Measurements from ENCODE around the gene MFAP4. TPM values are rescaled to one million over a fixed set of nuclear protein-coding genes. Genes with fewer than 3 reads are reported as not detected.

Gene MFAP4
- total and polyA plus RNA-seq, 2 donors (not counting 1 experiment from before 2014, with no cell fraction given), result not detected

DNA sequence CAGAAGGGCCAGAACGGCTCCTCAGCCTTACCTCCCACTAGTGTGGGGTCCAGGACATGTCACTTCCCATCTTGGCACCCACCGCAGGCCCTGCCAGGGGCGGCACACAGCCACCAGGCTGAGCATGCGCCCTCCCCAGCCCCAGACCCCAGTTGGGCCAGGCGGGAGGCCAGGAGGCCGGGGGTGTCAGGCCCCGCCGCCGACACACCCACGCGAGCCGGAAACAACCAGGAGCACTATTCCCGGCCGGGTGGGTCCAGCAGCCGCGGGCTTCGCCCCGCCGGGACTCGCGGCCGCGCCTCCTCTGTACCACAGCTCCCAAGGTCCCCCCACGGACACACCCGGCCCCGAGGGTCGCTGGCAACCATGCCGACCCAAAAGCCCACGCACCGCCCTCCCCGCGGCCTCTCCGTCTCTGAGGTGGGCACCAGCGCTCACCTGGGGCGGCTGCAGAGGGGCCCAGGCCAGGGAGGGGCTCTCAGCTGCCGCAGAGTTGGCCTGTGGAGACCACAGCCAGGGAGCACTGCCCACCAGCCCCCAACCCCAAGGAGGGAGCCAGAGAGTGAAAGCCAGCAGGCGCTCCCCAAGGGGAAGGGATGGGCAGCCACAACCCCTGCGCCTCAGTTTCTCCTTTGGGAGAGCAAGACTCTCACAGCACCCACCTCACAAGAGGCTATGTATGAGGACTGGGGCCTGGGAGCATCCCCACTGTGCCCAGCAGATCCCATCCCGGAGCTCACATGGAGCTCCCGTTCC is 42.5 kb downstream of the MFAP4 start:
- CTCF ChIA-PET, result no interaction called here
- no peak overlapping the region for H2AFZ ChIP-seq (ENCODE audit: insufficient read depth, low read depth, low read length, poor library complexity, severe bottlenecking)
- Mint-ChIP-seq H3K4me1 (peaks cover 8% of the 10 kb centered on the region), H3K27me3 (peaks cover 14% of the 10 kb centered on the region), H3K4me3 (no peak overlapping the region), H3K9me3 (ENCODE audit: insufficient read depth) (no peaks in the 10 kb centered on the region), H3K27ac (no peak overlapping the region)
- WGBS (ENCODE audit: insufficient coverage), result 94% methylated on average over 37 of the region's 40 CpGs
- DNase-seq, result peak; percentile 15
- no peak for ATAC-seq (ENCODE audit: low read depth)
- H3K36me3 ChIP-seq (replicated peaks in 1 of 2; ENCODE audit: control extremely low read depth in 1 of 2, control insufficient read depth in 1 of 2, extremely low read depth in 1 of 2, insufficient read depth in 2 of 2, low read length in 1 of 2), result no peaks in the 10 kb centered on the region
- no peaks in the 10 kb centered on the region for H3K79me2 ChIP-seq (ENCODE audit: control insufficient read depth, insufficient read depth, low read length)
- peaks cover 0 to 11% of the 10 kb centered on the region in 2 donors for H3K4me1 ChIP-seq (ENCODE audit: control insufficient read depth in 2 of 2, insufficient read depth in 2 of 2, low read length in 2 of 2)
- intact Hi-C loops (cut with micrococcal nuclease), result no loop called here
- H3K4me2 ChIP-seq (replicated peaks; ENCODE audit: low read depth, low read length, poor library complexity, severe bottlenecking), result no peak overlapping the region
- H3K27ac ChIP-seq (ENCODE audit: low read length in 2 of 2), result no peak overlapping the region
- no peak overlapping the region for H3K9ac ChIP-seq (ENCODE audit: low read length)
- TF ChIP-seq, protein P1, sequence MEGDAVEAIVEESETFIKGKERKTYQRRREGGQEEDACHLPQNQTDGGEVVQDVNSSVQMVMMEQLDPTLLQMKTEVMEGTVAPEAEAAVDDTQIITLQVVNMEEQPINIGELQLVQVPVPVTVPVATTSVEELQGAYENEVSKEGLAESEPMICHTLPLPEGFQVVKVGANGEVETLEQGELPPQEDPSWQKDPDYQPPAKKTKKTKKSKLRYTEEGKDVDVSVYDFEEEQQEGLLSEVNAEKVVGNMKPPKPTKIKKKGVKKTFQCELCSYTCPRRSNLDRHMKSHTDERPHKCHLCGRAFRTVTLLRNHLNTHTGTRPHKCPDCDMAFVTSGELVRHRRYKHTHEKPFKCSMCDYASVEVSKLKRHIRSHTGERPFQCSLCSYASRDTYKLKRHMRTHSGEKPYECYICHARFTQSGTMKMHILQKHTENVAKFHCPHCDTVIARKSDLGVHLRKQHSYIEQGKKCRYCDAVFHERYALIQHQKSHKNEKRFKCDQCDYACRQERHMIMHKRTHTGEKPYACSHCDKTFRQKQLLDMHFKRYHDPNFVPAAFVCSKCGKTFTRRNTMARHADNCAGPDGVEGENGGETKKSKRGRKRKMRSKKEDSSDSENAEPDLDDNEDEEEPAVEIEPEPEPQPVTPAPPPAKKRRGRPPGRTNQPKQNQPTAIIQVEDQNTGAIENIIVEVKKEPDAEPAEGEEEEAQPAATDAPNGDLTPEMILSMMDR (IDR thresholded peaks at IDR 0.05), result no peak
- TF ChIP-seq EZH2 (IDR thresholded peaks at IDR 0.05; ENCODE audit: borderline replicate concordance, insufficient read depth, low read depth, low read length, poor library complexity, severe bottlenecking), result no peak
- no peaks in the 10 kb centered on the region for H3K9me3 ChIP-seq (ENCODE audit: control extremely low read depth in 1 of 3, control insufficient read depth in 2 of 3, insufficient read depth in 1 of 3, low read length in 2 of 3)
- POLR2A ChIA-PET, result no interaction called here
- no peaks in the 10 kb centered on the region for H4K20me1 ChIP-seq (ENCODE audit: control insufficient read depth, insufficient read depth, low read length, poor library complexity, severe bottlenecking)
- H3K4me3 ChIP-seq (ENCODE audit: control extremely low read depth in 1 of 5, extremely low read depth in 1 of 5, insufficient read depth in 1 of 5, low read depth in 2 of 5, low read length in 4 of 5), result no peak overlapping the region
- H3K27me3 ChIP-seq (replicated peaks in 1 of 4; ENCODE audit: control extremely low read depth in 1 of 4, control insufficient read depth in 3 of 4, insufficient read depth in 4 of 4, low read length in 3 of 4), result peaks cover 0 to 3% (median 0%) of the 10 kb centered on the region in 4 experiments

DNA sequence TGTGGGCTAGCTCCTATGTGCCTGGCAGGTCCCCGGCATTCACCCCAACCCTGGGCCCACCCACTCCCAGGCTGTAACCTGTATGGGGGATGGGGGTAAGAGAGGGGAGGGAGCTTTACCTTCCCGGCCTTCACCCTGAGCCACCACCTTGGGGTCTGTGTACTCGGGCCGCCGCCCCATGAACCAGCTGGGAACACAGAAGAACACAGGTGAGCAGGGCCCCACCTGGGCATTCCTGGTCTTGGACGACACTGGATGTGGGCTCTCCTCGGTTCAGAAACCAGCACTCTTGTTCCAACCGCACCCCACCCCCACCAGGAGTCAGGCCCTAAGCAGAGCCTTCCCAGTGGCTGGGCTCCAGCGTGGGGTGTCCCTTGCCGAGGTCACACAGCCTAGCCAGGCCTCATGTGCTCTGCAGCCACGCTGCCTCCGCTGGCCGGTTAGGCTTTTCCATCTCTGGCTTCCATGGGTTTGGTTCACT is 43.3 kb downstream of the MFAP4 start:
- H3K4me3 ChIP-seq (ENCODE audit: control extremely low read depth in 1 of 5, extremely low read depth in 1 of 5, insufficient read depth in 1 of 5, low read depth in 2 of 5, low read length in 4 of 5), result no peak overlapping the region
- no peak overlapping the region for H3K9ac ChIP-seq (ENCODE audit: low read length)
- H3K79me2 ChIP-seq (ENCODE audit: control insufficient read depth, insufficient read depth, low read length), result no peaks in the 10 kb centered on the region
- intact Hi-C loops (cut with micrococcal nuclease), result no loop called here
- Mint-ChIP-seq H3K4me1 (peaks cover 8% of the 10 kb centered on the region), H3K27ac (no peak overlapping the region), H3K9me3 (ENCODE audit: insufficient read depth) (no peaks in the 10 kb centered on the region), H3K27me3 (peaks cover 17% of the 10 kb centered on the region), H3K4me3 (no peak overlapping the region)
- no peak for DNase-seq
- no peaks in the 10 kb centered on the region for H4K20me1 ChIP-seq (ENCODE audit: control insufficient read depth, insufficient read depth, low read length, poor library complexity, severe bottlenecking)
- no peaks in the 10 kb centered on the region for H3K36me3 ChIP-seq (replicated peaks in 1 of 2; ENCODE audit: control extremely low read depth in 1 of 2, control insufficient read depth in 1 of 2, extremely low read depth in 1 of 2, insufficient read depth in 2 of 2, low read length in 1 of 2)
- WGBS (ENCODE audit: insufficient coverage), result 96% methylated on average over 11 of the region's 13 CpGs
- no peak overlapping the region for H3K27ac ChIP-seq (ENCODE audit: low read length in 2 of 2)
- TF ChIP-seq, protein P1 (IDR thresholded peaks at IDR 0.05), result no peak
- TF ChIP-seq EZH2 (IDR thresholded peaks at IDR 0.05; ENCODE audit: borderline replicate concordance, insufficient read depth, low read depth, low read length, poor library complexity, severe bottlenecking), result no peak
- ChIA-PET CTCF (no interaction called here), POLR2A (no interaction called here)
- H3K9me3 ChIP-seq (ENCODE audit: control extremely low read depth in 1 of 3, control insufficient read depth in 2 of 3, insufficient read depth in 1 of 3, low read length in 2 of 3), result no peaks in the 10 kb centered on the region
- H3K4me2 ChIP-seq (replicated peaks; ENCODE audit: low read depth, low read length, poor library complexity, severe bottlenecking), result no peak overlapping the region
- ATAC-seq (ENCODE audit: low read depth), result no peak
- peaks cover 0 to 11% of the 10 kb centered on the region in 2 donors for H3K4me1 ChIP-seq (ENCODE audit: control insufficient read depth in 2 of 2, insufficient read depth in 2 of 2, low read length in 2 of 2)
- peaks cover 0 to 3% (median 0%) of the 10 kb centered on the region in 4 experiments for H3K27me3 ChIP-seq (replicated peaks in 1 of 4; ENCODE audit: control extremely low read depth in 1 of 4, control insufficient read depth in 3 of 4, insufficient read depth in 4 of 4, low read length in 3 of 4)
- no peak overlapping the region for H2AFZ ChIP-seq (ENCODE audit: insufficient read depth, low read depth, low read length, poor library complexity, severe bottlenecking)
